HG02588 (cell line): ENCODE data around the gene GRK5.
"Not testable (repeated sequence)": the region's sequence is repeated elsewhere in the genome, so short reads cannot be mapped to it uniquely, and the experiment has no call there.

Source experiments
- ATAC-seq: cut with Tn5 transposase; IDR thresholded peaks from one replicate; pipeline ENCODE4 v1.9.1; 2021; ENCODE audit warnings: mild to moderate bottlenecking, moderate library complexity; ENCODE audit not compliant: unreplicated experiment

Gene GRK5

GRCh38 chr10:119221201-119221600, 13.8 kb downstream of the GRK5 start:
- no peak for ATAC-seq

- ATAC-seq = no peak
These were observed 14.3 kb downstream of the GRK5 start for GRCh38 chr10:119221666-119222065.

GRCh38 chr10:119222537-119222936, 15.2 kb downstream of the GRK5 start:
- no peak for ATAC-seq

GRCh38 chr10:119222966-119223386, 15.6 kb downstream of the GRK5 start:
- no peak for ATAC-seq

- no peak for ATAC-seq
These were observed 17.8 kb downstream of the GRK5 start for GRCh38 chr10:119225083-119225658.

GRCh38 chr10:119227825-119228224, 20.5 kb downstream of the GRK5 start:
- ATAC-seq = no peak

GRCh38 chr10:119231654-119232053, 24.3 kb downstream of the GRK5 start:
- no peak for ATAC-seq

GRCh38 chr10:119232439-119232838, 25.1 kb downstream of the GRK5 start:
- not testable (repeated sequence) for ATAC-seq

GRCh38 chr10:119233123-119233820, 25.9 kb downstream of the GRK5 start:
- ATAC-seq = no peak

- no peak for ATAC-seq
These were observed 26.4 kb downstream of the GRK5 start for GRCh38 chr10:119233821-119234220.

- no peak for ATAC-seq
These were observed 28.0 kb downstream of the GRK5 start for GRCh38 chr10:119235356-119235755.

GRCh38 chr10:119237722-119238436, 30.5 kb downstream of the GRK5 start:
- no peak for ATAC-seq

- no peak for ATAC-seq
These were observed 31.2 kb downstream of the GRK5 start for GRCh38 chr10:119238577-119238976.

GRCh38 chr10:119239015-119239414, 31.6 kb downstream of the GRK5 start:
- ATAC-seq = not testable (repeated sequence)

GRCh38 chr10:119239630-119240029, 32.3 kb downstream of the GRK5 start:
- not testable (repeated sequence) for ATAC-seq

GRCh38 chr10:119241066-119241465, 33.7 kb downstream of the GRK5 start:
- no peak for ATAC-seq

GRCh38 chr10:119242186-119242585, 34.8 kb downstream of the GRK5 start:
- no peak for ATAC-seq

- no peak for ATAC-seq
These were observed 36.1 kb downstream of the GRK5 start for GRCh38 chr10:119243488-119243887.

- ATAC-seq = no peak
These were observed 36.6 kb downstream of the GRK5 start for GRCh38 chr10:119243967-119244366.

- no peak for ATAC-seq
These were observed 37.9 kb downstream of the GRK5 start for GRCh38 chr10:119245272-119245671.

GRCh38 chr10:119246862-119247549, 39.6 kb downstream of the GRK5 start:
- no peak for ATAC-seq

GRCh38 chr10:119247550-119247894, 40.2 kb downstream of the GRK5 start:
- ATAC-seq = no peak
